Left hindlimb (tissue), 1 donor: Measurements from ENCODE around the gene CTDP1.
"Not testable (repeated sequence)": the region's sequence is repeated elsewhere in the genome, so short reads cannot be mapped to it uniquely, and the experiment has no call there.

Source experiments
- DNase-seq: peaks from one replicate; pipeline ENCODE4 v3.0.0-alpha.2; 2018

CTDP1 gene

GRCh38 chr18:79704631-79705030 is 25.0 kb downstream of the CTDP1 start:
- no peak for DNase-seq

- no peak for DNase-seq
Observed at GRCh38 chr18:79705272-79705671, 25.7 kb downstream of the CTDP1 start.

GRCh38 chr18:79706006-79706405 is 26.4 kb downstream of the CTDP1 start:
- no peak for DNase-seq

GRCh38 chr18:79706658-79707057 is 27.1 kb downstream of the CTDP1 start:
- DNase-seq: no peak

DNA sequence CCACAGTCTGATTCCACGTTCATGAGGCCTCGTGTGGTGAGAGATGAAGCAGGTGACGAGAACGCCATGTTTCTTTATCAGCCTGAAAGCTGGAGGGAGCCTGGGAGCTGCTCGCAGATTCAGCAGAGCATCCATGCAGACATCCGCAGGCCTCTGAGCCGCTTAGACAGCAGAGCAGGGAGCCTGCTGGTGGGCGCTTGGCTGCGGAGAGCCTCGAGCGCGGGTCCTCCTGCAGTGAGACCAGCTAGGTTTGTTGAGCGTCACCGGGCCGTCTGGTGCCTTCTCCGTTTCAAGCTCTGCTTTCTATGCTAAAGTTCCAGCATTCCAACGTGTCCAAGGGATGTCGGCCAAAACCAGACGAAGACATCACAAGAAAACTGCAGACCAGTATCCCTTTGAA is 27.6 kb downstream of the CTDP1 start:
- DNase-seq: no peak

DNA sequence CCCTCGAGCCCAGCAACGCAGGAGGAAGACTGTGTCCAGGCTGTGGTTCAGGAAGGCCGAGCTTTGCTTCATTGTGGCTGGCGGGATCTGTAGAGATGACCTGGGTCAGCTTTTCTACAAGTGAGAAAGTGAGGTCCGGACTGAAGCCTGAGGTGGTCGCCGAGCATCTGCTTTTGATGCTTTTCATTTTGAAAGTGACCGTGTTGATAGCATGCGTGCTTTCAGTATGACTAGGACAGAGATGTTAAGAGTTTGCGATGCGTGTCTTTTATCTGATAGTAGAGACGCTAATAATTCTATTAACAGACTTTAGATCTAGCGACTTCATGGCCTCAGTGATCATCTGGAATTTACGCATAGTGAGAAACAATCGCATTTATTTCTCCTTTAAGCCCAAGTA is 28.1 kb downstream of the CTDP1 start:
- DNase-seq: no peak

- DNase-seq: no peak
Observed at GRCh38 chr18:79708412-79708811, 28.8 kb downstream of the CTDP1 start.

- no peak for DNase-seq
Observed at GRCh38 chr18:79712206-79712857, 32.7 kb downstream of the CTDP1 start.

- no peak for DNase-seq
Observed at GRCh38 chr18:79713341-79713740, 33.7 kb downstream of the CTDP1 start.

- DNase-seq: no peak
Observed at GRCh38 chr18:79714531-79715240, 35.1 kb downstream of the CTDP1 start.

DNA sequence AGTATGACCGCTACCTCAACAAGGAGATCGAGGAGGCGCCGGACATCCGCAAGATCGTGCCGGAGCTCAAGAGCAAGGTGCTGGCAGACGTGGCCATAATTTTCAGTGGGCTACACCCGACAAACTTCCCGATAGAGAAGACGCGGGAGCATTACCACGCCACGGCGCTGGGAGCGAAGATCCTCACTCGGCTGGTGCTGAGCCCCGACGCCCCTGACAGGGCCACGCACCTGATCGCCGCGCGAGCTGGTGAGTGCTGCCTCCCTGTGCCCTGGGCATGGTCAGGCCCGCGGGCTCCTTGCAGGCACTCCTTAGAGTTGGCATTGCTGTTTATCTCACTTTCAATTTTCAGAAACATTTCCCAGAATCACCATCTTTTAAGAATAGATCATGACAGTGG is 35.7 kb downstream of the CTDP1 start:
- no peak for DNase-seq

DNA sequence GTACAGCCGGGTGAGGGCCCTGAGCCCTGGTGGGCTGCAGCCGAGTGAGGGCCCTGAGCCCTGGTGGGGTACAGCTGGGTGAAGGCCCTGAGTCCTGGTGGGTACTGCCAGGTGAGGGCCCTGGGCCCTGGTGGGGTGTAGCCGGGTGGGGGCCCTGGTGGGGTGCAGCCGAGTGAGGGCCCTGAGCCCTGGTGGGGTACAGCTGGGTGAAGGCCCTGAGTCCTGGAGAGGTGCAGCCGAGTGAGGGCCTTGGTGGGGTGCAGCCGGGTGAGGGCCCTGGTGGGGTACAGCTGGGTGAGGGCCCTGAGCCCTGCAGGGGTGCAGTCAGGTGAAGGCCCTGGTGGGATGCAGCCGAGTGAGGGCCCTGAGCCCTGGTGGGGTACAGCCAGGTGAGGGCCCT is 37.5 kb downstream of the CTDP1 start:
- DNase-seq: no peak

GRCh38 chr18:79717555-79718074 is 38.0 kb downstream of the CTDP1 start:
- no peak for DNase-seq

- no peak for DNase-seq
Observed at GRCh38 chr18:79718126-79718525, 38.5 kb downstream of the CTDP1 start.

GRCh38 chr18:79718878-79719477 is 39.4 kb downstream of the CTDP1 start:
- no peak for DNase-seq

DNA sequence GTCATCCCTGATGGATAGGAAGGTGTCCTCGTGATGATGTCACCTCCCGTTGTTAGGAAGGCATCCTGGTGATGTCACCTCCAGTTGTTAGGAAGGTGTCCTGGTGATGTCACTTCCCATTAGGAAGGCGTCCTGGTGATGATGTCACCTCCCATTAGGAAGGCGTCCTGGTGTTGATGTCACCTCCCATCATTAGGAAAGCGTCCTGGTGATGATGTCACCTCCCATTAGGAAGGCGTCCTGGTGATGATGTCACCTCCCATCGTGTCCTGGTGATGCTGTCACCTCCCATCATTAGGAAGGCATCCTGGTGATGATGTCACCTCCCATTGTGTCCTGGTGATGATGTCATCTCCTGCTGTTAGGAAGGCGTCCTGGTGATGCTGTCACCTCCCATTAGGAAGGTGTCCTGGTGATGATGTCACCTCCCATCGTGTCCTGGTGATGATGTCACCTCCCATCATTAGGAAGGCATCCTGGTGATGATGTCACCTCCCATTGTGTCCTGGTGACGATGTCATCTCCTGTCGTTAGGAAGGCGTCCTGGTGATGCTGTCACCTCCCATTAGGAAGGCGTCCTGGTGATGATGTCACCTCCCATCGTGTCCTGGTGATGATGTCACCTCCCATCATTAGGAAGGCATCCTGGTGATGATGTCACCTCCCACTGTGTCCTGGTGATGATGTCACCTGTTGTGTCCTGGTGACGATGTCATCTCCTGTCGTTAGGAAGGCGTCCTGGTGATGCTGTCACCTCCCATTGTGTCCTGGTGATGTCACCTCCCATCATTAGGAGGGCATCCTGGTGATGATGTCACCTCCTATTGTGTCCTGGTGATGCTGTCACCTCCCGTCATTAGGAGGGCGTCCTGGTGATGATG is 40.1 kb downstream of the CTDP1 start:
- not testable (repeated sequence) for DNase-seq

- DNase-seq: no peak
Observed at GRCh38 chr18:79720359-79720733, 40.7 kb downstream of the CTDP1 start.

DNA sequence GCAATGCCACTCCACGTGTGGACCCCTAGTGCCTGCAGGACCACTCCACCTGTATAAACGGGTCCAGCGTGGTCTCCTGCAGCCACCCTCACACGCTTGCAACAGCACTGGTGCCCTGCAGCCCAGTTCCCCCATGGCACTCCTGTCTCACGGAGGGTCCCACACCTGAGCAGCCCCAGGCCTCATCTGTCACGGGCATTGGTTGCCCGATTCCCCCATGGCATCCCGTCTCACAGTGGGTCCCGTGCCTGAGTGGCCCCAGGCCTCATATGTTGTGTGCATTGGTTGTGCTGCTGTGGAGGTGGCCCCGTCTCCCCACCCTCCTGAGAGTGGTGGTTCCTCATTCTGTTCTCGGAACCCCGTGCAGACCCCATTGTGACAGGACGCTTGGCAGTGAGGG is 43.4 kb downstream of the CTDP1 start:
- no peak for DNase-seq

- DNase-seq: no peak
Observed at GRCh38 chr18:79723628-79724027, 44.0 kb downstream of the CTDP1 start.

DNA sequence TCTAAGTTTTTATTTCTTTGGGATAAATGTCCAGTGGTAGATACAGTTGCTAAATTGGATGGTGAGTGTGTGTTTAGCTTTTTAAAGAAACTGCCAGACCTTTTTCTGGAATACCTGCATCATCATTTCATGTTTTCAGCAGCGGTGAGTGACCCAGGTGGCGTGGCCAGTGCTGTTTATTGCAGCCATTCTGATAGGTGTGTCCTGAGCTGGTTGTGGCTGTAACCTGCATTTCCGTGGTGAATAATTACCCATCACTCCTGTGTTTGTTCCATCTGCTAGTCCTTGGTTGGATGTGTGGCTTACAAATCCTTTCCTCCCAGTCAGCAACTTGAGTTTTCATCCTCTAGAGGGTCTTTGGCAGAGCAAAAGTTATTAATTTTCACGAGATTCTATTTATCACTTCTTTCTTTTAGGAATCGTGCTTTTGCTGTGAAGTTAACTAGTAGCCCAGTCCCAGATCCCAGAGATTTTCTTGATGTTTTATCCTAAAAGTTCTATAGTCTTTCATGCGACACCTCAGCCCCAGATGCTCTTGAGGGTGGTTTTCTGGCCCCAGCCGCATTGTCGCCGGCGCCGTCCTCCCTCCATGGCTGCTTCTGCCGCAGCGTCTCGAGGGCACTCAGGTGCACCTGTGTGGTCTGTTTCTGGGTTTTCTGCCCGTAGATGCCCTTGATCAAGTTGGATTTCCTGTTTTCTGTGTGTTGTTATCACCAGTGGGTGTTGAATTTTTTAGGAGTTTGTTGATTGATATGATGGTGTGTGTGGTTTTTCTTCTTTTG is 44.9 kb downstream of the CTDP1 start:
- no peak for DNase-seq

DNA sequence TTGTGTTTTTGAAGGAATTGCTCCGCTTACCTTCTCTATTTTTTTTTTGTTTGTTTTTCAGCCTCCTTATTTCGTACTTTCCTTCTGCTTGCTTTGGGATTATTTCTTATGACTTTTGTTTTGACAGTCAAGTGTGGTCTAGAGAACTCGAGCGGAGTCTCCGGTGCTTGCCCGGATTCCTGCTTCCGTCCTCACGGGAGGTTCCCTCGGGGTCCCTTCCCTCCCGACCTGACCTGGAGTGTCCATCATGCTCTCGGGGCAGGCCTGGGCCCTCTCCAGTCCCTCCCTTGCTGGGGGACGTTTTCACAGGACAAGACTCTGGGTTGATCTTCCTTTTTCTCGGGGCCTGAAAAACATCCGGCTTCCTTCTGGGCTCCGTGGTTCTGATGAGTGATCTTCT is 45.9 kb downstream of the CTDP1 start:
- no peak for DNase-seq

- no peak for DNase-seq
Observed at GRCh38 chr18:79726721-79727120, 47.1 kb downstream of the CTDP1 start.
